HepG2 (cell line): ENCODE data around the gene FETUB. TPM values are rescaled to one million over a fixed set of nuclear protein-coding genes. Genes with fewer than 3 reads are reported as not detected.

Source experiments
- ADNP ChIP-seq: sonication (generic); formaldehyde crosslinking; IDR thresholded peaks from 2 replicates; pipeline ENCODE4 v1.4.0; 2020; ENCODE audit warnings: missing genetic modification reagents
- CCDC6 ChIP-seq: sonication (generic); formaldehyde crosslinking; IDR thresholded peaks from 2 replicates; pipeline ENCODE4 v1.8.1; 2022; ENCODE audit warnings: mild to moderate bottlenecking, missing genetic modification reagents, moderate library complexity
- GTF3A ChIP-seq: sonication (generic); formaldehyde crosslinking; conservative IDR thresholded peaks from 2 replicates; pipeline ENCODE4 v1.4.0; 2020; ENCODE audit warnings: mild to moderate bottlenecking, missing genetic modification reagents
- HIVEP1 ChIP-seq: sonication (generic); formaldehyde crosslinking; IDR thresholded peaks from 2 replicates; pipeline ENCODE4 v1.4.0; 2020; ENCODE audit warnings: mild to moderate bottlenecking, missing genetic modification reagents
- KDM5B ChIP-seq: sonication (generic); formaldehyde crosslinking; IDR thresholded peaks from 2 replicates; pipeline ENCODE4 v1.4.0; 2020; ENCODE audit warnings: missing genetic modification reagents, mild to moderate bottlenecking, borderline replicate concordance
- MIXL1 ChIP-seq: IDR thresholded peaks from 2 replicates; pipeline ENCODE4 v1.6.1; 2016
- PITX1 ChIP-seq: sonication (generic); formaldehyde crosslinking; IDR thresholded peaks from 2 replicates; pipeline ENCODE4 v1.5.1; 2020; ENCODE audit warnings: mild to moderate bottlenecking, missing genetic modification reagents
- POLR2A ChIP-seq, 2 experiments: IDR thresholded peaks; 2 replicates each; pipeline ENCODE4 v1.6.1; 2011; ENCODE audit warnings: low read depth in 2 of 2, low read length in 2 of 2, mild to moderate bottlenecking in 1 of 2, moderate library complexity in 1 of 2; ENCODE audit not compliant: insufficient read depth in 1 of 2
- RXRA ChIP-seq: sonication (generic); formaldehyde crosslinking; IDR thresholded peaks from 2 replicates; pipeline ENCODE4 v1.5.1; 2020; ENCODE audit warnings: missing genetic modification reagents
- THAP8 ChIP-seq: sonication (generic); formaldehyde crosslinking; IDR thresholded peaks from 2 replicates; pipeline ENCODE4 v1.5.1; 2020; ENCODE audit warnings: missing genetic modification reagents, mild to moderate bottlenecking, borderline replicate concordance
- TOE1 ChIP-seq: sonication (generic); formaldehyde crosslinking; IDR thresholded peaks from 2 replicates; pipeline ENCODE4 v1.4.0; 2020; ENCODE audit warnings: mild to moderate bottlenecking, missing genetic modification reagents
- ZBTB26 ChIP-seq: IDR thresholded peaks from 2 replicates; pipeline ENCODE4 v1.6.1; 2016; ENCODE audit warnings: missing compliant biosample characterization, missing genetic modification reagents, borderline replicate concordance
- ZFP36 ChIP-seq: fragments of 150-350 bp; IDR thresholded peaks from 2 replicates; pipeline ENCODE4 v1.6.1; 2018; ENCODE audit warnings: borderline replicate concordance, low read length, low read depth; ENCODE audit not compliant: partially characterized antibody
- ZFP36L2 ChIP-seq: sonication (generic); formaldehyde crosslinking; IDR thresholded peaks from 2 replicates; pipeline ENCODE4 v1.4.0; 2020; ENCODE audit warnings: missing genetic modification reagents
- ZNF18 ChIP-seq: sonication (generic); formaldehyde crosslinking; IDR thresholded peaks from 2 replicates; pipeline ENCODE4 v1.8.0; 2022; ENCODE audit warnings: mild to moderate bottlenecking, missing genetic modification reagents; ENCODE audit not compliant: insufficient replicate concordance
- ZNF263 ChIP-seq: sonication (generic); formaldehyde crosslinking; IDR thresholded peaks from 2 replicates; pipeline ENCODE4 v1.4.0; 2020; ENCODE audit warnings: missing genetic modification reagents
- ZNF30 ChIP-seq: sonication (generic); formaldehyde crosslinking; IDR thresholded peaks from 2 replicates; pipeline ENCODE4 v1.5.0; 2020; ENCODE audit warnings: mild to moderate bottlenecking, missing genetic modification reagents
- ZNF446 ChIP-seq: sonication (generic); formaldehyde crosslinking; IDR thresholded peaks from 2 replicates; pipeline ENCODE4 v1.5.0; 2020; ENCODE audit warnings: mild to moderate bottlenecking, missing genetic modification reagents
- ZNF552 ChIP-seq: sonication (generic); formaldehyde crosslinking; IDR thresholded peaks from 2 replicates; pipeline ENCODE4 v1.9.0; 2022; ENCODE audit warnings: missing genetic modification reagents, mild to moderate bottlenecking, borderline replicate concordance
- ZNF703 ChIP-seq: sonication (generic); formaldehyde crosslinking; IDR thresholded peaks from 2 replicates; pipeline ENCODE4 v1.5.1; 2020; ENCODE audit warnings: missing genetic modification reagents, mild to moderate bottlenecking, moderate library complexity, borderline replicate concordance
- ZNF776 ChIP-seq: sonication (generic); formaldehyde crosslinking; IDR thresholded peaks from 2 replicates; pipeline ENCODE4 v1.4.0; 2020; ENCODE audit warnings: mild to moderate bottlenecking, missing genetic modification reagents
- polyA plus RNA-seq, 8 experiments: library from polyadenylated mRNA; depleted of rRNA in 3 of 8; stranded (reverse) in 7 of 8; unstranded in 1 of 8; fragments of >200 nt; fragmentation: Illumina TruSeq in 4 of 8; extraction: Trizol in 4 of 8; gene quantifications; 2 replicates each; pipeline versions ENCODE4 v1.2.1 to v1.2.3, GENCODE V29; 2011 to 2016; ENCODE audit warnings: low read depth in 4 of 8, missing spikeins in 1 of 8, mixed read lengths in 1 of 8; ENCODE audit not compliant: insufficient read depth in 1 of 8
- total RNA-seq, 5 experiments: library from RNA; depleted of rRNA; stranded (reverse); fragments of >200 nt; fragmentation: Illumina TruSeq; extraction: Trizol; gene quantifications; 2 replicates each; pipeline ENCODE4 v1.2.3, GENCODE V29; 2016; ENCODE audit warnings: low read depth in 1 of 5
- TF ChIP-seq, protein P1 (sequence below): fragments of 450-650 bp; IDR thresholded peaks from 2 replicates; pipeline ENCODE4 v1.6.1; 2017
- TF ChIP-seq, protein P2 (sequence below): sonication (generic); formaldehyde crosslinking; IDR thresholded peaks from 2 replicates; pipeline ENCODE4 v1.5.1; 2020; ENCODE audit warnings: mild to moderate bottlenecking, moderate library complexity, missing genetic modification reagents

Gene FETUB
- total and polyA plus RNA-seq, 2 of the 13 experiments (the other 11 are each of a cell fraction or from before 2014, with no cell fraction given): 2.1 to 4.4 TPM

- peak; percentile 65 for TF ChIP-seq ZNF18
- no peak for TF ChIP-seq CCDC6
- TF ChIP-seq HIVEP1 (CRISPR knock-in tag): peak; percentile 72
- TF ChIP-seq, protein P1, sequence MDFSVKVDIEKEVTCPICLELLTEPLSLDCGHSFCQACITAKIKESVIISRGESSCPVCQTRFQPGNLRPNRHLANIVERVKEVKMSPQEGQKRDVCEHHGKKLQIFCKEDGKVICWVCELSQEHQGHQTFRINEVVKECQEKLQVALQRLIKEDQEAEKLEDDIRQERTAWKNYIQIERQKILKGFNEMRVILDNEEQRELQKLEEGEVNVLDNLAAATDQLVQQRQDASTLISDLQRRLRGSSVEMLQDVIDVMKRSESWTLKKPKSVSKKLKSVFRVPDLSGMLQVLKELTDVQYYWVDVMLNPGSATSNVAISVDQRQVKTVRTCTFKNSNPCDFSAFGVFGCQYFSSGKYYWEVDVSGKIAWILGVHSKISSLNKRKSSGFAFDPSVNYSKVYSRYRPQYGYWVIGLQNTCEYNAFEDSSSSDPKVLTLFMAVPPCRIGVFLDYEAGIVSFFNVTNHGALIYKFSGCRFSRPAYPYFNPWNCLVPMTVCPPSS: no peak
- 0 out of 2 replicates have a peak, but pooled peaks have one; percentile 21 for TF ChIP-seq ZNF552 (CRISPR knock-in tag)
- TF ChIP-seq ADNP (CRISPR knock-in tag): no peak
- TF ChIP-seq, protein P2, sequence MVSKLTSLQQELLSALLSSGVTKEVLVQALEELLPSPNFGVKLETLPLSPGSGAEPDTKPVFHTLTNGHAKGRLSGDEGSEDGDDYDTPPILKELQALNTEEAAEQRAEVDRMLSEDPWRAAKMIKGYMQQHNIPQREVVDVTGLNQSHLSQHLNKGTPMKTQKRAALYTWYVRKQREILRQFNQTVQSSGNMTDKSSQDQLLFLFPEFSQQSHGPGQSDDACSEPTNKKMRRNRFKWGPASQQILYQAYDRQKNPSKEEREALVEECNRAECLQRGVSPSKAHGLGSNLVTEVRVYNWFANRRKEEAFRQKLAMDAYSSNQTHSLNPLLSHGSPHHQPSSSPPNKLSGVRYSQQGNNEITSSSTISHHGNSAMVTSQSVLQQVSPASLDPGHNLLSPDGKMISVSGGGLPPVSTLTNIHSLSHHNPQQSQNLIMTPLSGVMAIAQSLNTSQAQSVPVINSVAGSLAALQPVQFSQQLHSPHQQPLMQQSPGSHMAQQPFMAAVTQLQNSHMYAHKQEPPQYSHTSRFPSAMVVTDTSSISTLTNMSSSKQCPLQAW: peak; percentile 98
- TF ChIP-seq ZNF263 (CRISPR knock-in tag): 0 out of 2 replicates have a peak, but pooled peaks have one; percentile 18
- TF ChIP-seq ZBTB26 (CRISPR knock-in tag): peak; percentile 60; the same call in 1 of the 2 replicates
- peak; percentile 93 for TF ChIP-seq ZNF703 (CRISPR knock-in tag)
- peak; percentile 83 for TF ChIP-seq RXRA
- peak; percentile 76 to 96 for TF ChIP-seq POLR2A (IDR thresholded peaks at IDR 0.05; ENCODE audit: insufficient read depth in 1 of 2, low read depth in 2 of 2, low read length in 2 of 2)
- TF ChIP-seq KDM5B: peak; percentile 82
- peak; percentile 48; the same call in 1 of the 2 replicates for TF ChIP-seq MIXL1 (CRISPR knock-in tag)
- peak; percentile 93 for TF ChIP-seq TOE1 (CRISPR knock-in tag)
- no peak for TF ChIP-seq ZNF30 (CRISPR knock-in tag)
- TF ChIP-seq GTF3A (CRISPR knock-in tag): no peak
- no peak for TF ChIP-seq ZNF446 (CRISPR knock-in tag)
- no peak for TF ChIP-seq ZFP36
- TF ChIP-seq ZNF776 (CRISPR knock-in tag): no peak; the same call in 1 of the 2 replicates
- peak; percentile 93 for TF ChIP-seq PITX1 (CRISPR knock-in tag)
- no peak; the same call in 1 of the 2 replicates for TF ChIP-seq THAP8
- no peak for TF ChIP-seq ZFP36L2 (CRISPR knock-in tag)
These were observed 27.2 kb upstream of the FETUB start, which contains the start of gene AHSG (continued) for GRCh38 chr3:186612721-186613636.
